GM23338 (cell line): ENCODE measurements around the gene ABHD3. TPM values are rescaled to one million over a fixed set of nuclear protein-coding genes. Genes with fewer than 3 reads are reported as not detected.

Experiments used
- ATAC-seq: fragments of 200-7000 bp; cut with Tn5 transposase; 3 replicates; pipeline ENCODE4 v1.9.1; 2020
- DNase-seq: peaks from one replicate; pipeline ENCODE4 v3.0.0-alpha.2; 2015; ENCODE audit warnings: low spot score
- H2AFZ ChIP-seq: fragments of 200-600 bp; sonication (generic); 2 replicates; pipeline ENCODE4 v1.8.0; 2016; ENCODE audit warnings: antibody characterized with exemption, mild to moderate bottlenecking, moderate library complexity
- H3F3A ChIP-seq: fragments of 200-600 bp; sonication (generic); replicated peaks from 2 replicates; pipeline ENCODE4 v1.8.0; 2017; ENCODE audit warnings: antibody characterized with exemption, mixed run types, low read depth
- H3K27ac ChIP-seq: fragments of 200-600 bp; sonication (generic); 2 replicates; pipeline ENCODE4 v1.6.1; 2016; ENCODE audit warnings: low read depth
- H3K27me3 ChIP-seq: fragments of 200-600 bp; sonication (generic); 2 replicates; pipeline ENCODE4 v1.8.0; 2016; ENCODE audit warnings: mild to moderate bottlenecking, mixed run types, moderate library complexity; ENCODE audit not compliant: insufficient read depth
- H3K36me3 ChIP-seq: fragments of 200-600 bp; sonication (generic); 2 replicates; pipeline ENCODE4 v1.8.0; 2016; ENCODE audit warnings: mild to moderate bottlenecking; ENCODE audit not compliant: insufficient read depth
- H3K4me1 ChIP-seq: fragments of 200-600 bp; sonication (generic); 2 replicates; pipeline ENCODE4 v1.8.0; 2016; ENCODE audit warnings: mild to moderate bottlenecking, moderate library complexity; ENCODE audit not compliant: insufficient read depth
- H3K4me2 ChIP-seq: fragments of 200-600 bp; sonication (generic); 2 replicates; pipeline ENCODE4 v1.7.1; 2017; ENCODE audit warnings: mixed run types
- H3K4me3 ChIP-seq: fragments of 200-600 bp; sonication (generic); 2 replicates; pipeline ENCODE4 v1.6.1; 2016; ENCODE audit warnings: mixed run types
- H3K79me2 ChIP-seq: fragments of 200-600 bp; sonication (generic); replicated peaks from 2 replicates; pipeline ENCODE4 v1.8.0; 2017; ENCODE audit warnings: mild to moderate bottlenecking; ENCODE audit not compliant: insufficient read depth
- H3K9me2 ChIP-seq: fragments of 200-600 bp; sonication (generic); 2 replicates; pipeline ENCODE4 v1.8.0; 2017; ENCODE audit not compliant: insufficient read depth
- H4K20me1 ChIP-seq: fragments of 200-600 bp; sonication (generic); replicated peaks from 2 replicates; pipeline ENCODE4 v1.8.0; 2017; ENCODE audit warnings: mild to moderate bottlenecking; ENCODE audit not compliant: insufficient read depth
- H3K27ac Mint-ChIP-seq: 2 replicates; pipeline ENCODE4 v1.8.0; 2020; ENCODE audit warnings: inconsistent platforms, mild to moderate bottlenecking, moderate library complexity, mixed read lengths
- H3K27me3 Mint-ChIP-seq: 3 replicates; pipeline ENCODE4 v1.8.0; 2022; ENCODE audit warnings: low read depth, mild to moderate bottlenecking, moderate library complexity, mixed read lengths, inconsistent platforms; ENCODE audit not compliant: insufficient read depth, poor library complexity
- H3K36me3 Mint-ChIP-seq: 3 replicates; pipeline ENCODE4 v1.8.0; 2021; ENCODE audit warnings: low read depth, mild to moderate bottlenecking, inconsistent platforms, moderate library complexity, mixed read lengths
- H3K4me1 Mint-ChIP-seq: 3 replicates; pipeline ENCODE4 v1.8.0; 2020; ENCODE audit warnings: mild to moderate bottlenecking, inconsistent platforms, mixed read lengths
- H3K4me3 Mint-ChIP-seq: 3 replicates; pipeline ENCODE4 v1.8.0; 2021; ENCODE audit warnings: moderate library complexity, mild to moderate bottlenecking, inconsistent platforms, mixed read lengths
- H3K9me3 Mint-ChIP-seq: 3 replicates; pipeline ENCODE4 v1.8.0; 2020; ENCODE audit warnings: moderate library complexity, mild to moderate bottlenecking, inconsistent platforms, mixed read lengths
- CREB1 ChIP-seq: fragments of 250-450 bp; sonication (Bioruptor Pico); IDR thresholded peaks from 2 replicates; pipeline ENCODE4 v1.5.0; 2020; ENCODE audit warnings: low read depth, mild to moderate bottlenecking, moderate library complexity
- EZH2 ChIP-seq: fragments of 200-600 bp; sonication (generic); IDR thresholded peaks from one replicate; pipeline ENCODE4 v1.8.0; 2017; ENCODE audit warnings: antibody characterized with exemption, mild to moderate bottlenecking, low read depth; ENCODE audit not compliant: unreplicated experiment
- EZH2phosphoT487 ChIP-seq: fragments of 200-600 bp; sonication (generic); IDR thresholded peaks from one replicate; pipeline ENCODE4 v1.8.1; 2018; ENCODE audit warnings: antibody characterized with exemption; ENCODE audit not compliant: unreplicated experiment
- JUNB ChIP-seq: IDR thresholded peaks from one replicate; pipeline ENCODE4 v1.6.1; 2016; ENCODE audit warnings: antibody characterized with exemption; ENCODE audit not compliant: unreplicated experiment
- NANOG ChIP-seq: IDR thresholded peaks from 2 replicates; pipeline ENCODE4 v1.6.1; 2016; ENCODE audit warnings: antibody characterized with exemption, borderline replicate concordance
- POLR2AphosphoS5 ChIP-seq: IDR thresholded peaks from 2 replicates; pipeline ENCODE4 v1.6.1; 2016; ENCODE audit warnings: antibody characterized with exemption, low read depth
- STAT1 ChIP-seq: IDR thresholded peaks from one replicate; pipeline ENCODE4 v1.6.1; 2016; ENCODE audit warnings: antibody characterized with exemption; ENCODE audit not compliant: unreplicated experiment
- ZNF114 ChIP-seq: fragments of 250-450 bp; sonication (Bioruptor Pico); IDR thresholded peaks from 2 replicates; pipeline ENCODE4 v1.5.0; 2020; ENCODE audit warnings: mild to moderate bottlenecking, moderate library complexity
- ZNF331 ChIP-seq: fragments of 250-450 bp; sonication (Bioruptor Pico); IDR thresholded peaks from 2 replicates; pipeline ENCODE4 v1.5.0; 2020; ENCODE audit warnings: low read depth, mild to moderate bottlenecking, moderate library complexity
- polyA plus RNA-seq: library from polyadenylated mRNA; unstranded; fragments of >200 nt; fragmentation: Nextera tagmentation; extraction: Ambion mirVana; gene quantifications from 2 replicates; pipeline ENCODE4 v1.2.1, GENCODE V29; 2016
- total RNA-seq: library from RNA; depleted of rRNA; stranded (reverse); fragments of >200 nt; shearing (Covaris generic); gene quantifications from 2 replicates; pipeline ENCODE4 v1.2.3, GENCODE V29; 2014
- TF ChIP-seq, protein P1 (sequence below): fragments of 250-450 bp; sonication (Bioruptor Pico); IDR thresholded peaks from 2 replicates; pipeline ENCODE4 v1.5.0; 2020; ENCODE audit warnings: mild to moderate bottlenecking, moderate library complexity
- TF ChIP-seq, protein P2 (sequence below): IDR thresholded peaks from one replicate; pipeline ENCODE4 v1.6.1; 2018; ENCODE audit warnings: antibody characterized with exemption; ENCODE audit not compliant: unreplicated experiment
- TF ChIP-seq, protein P3 (sequence below): IDR thresholded peaks from 2 replicates; pipeline ENCODE4 v1.6.1; 2016; ENCODE audit warnings: antibody characterized with exemption
- TF ChIP-seq, protein P4 (sequence below), 2 experiments: fragments of 200-600 bp in 1 of 2; sonication (generic) in 1 of 2; conservative IDR thresholded peaks; 2 replicates each; pipeline versions ENCODE4 v1.5.1 to v1.6.1; 2016 to 2017; ENCODE audit warnings: antibody characterized with exemption in 2 of 2, low read depth in 2 of 2, mild to moderate bottlenecking in 2 of 2, moderate library complexity in 1 of 2

ABHD3 gene
- total and polyA plus RNA-seq, 2 experiments from 2014 or later, result 16.2 to 19.9 TPM

DNA sequence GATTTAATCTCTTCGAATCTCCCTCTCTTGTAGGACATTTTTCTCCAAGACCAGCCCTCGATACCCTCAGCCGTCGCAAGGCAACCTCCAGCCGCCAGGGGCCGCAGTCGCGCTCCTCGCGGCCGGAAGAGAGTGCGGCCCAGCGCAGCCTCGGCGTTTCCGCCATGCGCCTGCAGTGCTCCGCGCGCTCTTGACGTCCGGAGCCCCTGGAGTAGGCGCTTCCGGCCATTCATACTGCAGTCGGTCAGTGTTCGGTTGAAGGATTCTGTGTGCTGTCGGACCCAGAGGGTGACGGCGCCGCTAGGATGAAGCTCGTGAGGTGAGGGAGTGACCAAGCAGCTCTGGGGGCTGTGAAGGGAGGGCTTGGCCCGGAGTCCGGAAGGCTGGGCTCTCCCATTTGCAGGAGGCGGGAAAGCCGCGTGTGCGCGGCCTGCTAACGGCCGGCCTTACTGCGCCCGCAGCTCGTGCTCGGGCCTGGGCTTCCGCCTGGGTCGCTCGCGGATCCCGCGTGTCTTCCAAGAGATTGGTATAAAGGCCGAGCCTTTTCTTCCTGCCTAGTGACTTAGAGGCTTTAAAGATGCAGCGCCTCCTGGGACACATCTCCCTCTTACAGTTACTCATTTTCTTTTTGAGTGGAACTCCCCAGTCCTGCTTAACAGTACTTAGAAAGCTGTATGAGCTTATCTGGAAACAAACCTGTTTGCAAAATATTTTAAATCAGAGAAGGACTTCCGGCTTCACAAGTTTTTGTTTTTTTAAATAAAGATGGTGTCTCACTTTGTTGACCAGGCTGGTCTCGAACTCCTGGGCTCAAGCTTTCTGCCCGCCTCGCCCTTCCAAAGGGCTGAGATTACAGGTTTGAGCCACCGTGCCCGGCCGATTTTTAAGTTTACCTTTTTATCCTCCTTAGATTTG lies 92.2 kb downstream of the ABHD3 start, which contains the start of gene SNRPD1:
TSS of gene SNRPD1 (plus strand) at position 190 of the 915 bp plus-strand sequence. CDS start at position 306, 116 bp downstream.
- ATAC-seq (peak; percentile 98), DNase-seq (peak; percentile 95)
- peaks cover 16% of the 10 kb centered on the region; the same call in 2 of the 3 replicates for H3K4me1 Mint-ChIP-seq
- Histone ChIP-seq H2AFZ (peak within 1 kb of the TSS; percentile 33), H3K27me3 (no peaks in the 10 kb centered on the region), H3K9me2 (no peaks in the 10 kb centered on the region), H4K20me1 (peaks cover 28% of the 10 kb centered on the region), H3K36me3 (peaks cover 8% of the 10 kb centered on the region), H3K4me1 (peaks cover 13% of the 10 kb centered on the region), H3K27ac (peak within 1 kb of the TSS; percentile 93), H3K4me2 (peak within 1 kb of the TSS; percentile 81), H3F3A (no peaks in the 10 kb centered on the region), H3K4me3 (peak within 1 kb of the TSS; percentile 84), H3K79me2 (peaks cover 53% of the 10 kb centered on the region)
- peak within 1 kb of the TSS; percentile 99 for H3K27ac Mint-ChIP-seq
- peaks cover 5% of the 10 kb centered on the region for H3K27me3 Mint-ChIP-seq
- TF ChIP-seq, protein P1, sequence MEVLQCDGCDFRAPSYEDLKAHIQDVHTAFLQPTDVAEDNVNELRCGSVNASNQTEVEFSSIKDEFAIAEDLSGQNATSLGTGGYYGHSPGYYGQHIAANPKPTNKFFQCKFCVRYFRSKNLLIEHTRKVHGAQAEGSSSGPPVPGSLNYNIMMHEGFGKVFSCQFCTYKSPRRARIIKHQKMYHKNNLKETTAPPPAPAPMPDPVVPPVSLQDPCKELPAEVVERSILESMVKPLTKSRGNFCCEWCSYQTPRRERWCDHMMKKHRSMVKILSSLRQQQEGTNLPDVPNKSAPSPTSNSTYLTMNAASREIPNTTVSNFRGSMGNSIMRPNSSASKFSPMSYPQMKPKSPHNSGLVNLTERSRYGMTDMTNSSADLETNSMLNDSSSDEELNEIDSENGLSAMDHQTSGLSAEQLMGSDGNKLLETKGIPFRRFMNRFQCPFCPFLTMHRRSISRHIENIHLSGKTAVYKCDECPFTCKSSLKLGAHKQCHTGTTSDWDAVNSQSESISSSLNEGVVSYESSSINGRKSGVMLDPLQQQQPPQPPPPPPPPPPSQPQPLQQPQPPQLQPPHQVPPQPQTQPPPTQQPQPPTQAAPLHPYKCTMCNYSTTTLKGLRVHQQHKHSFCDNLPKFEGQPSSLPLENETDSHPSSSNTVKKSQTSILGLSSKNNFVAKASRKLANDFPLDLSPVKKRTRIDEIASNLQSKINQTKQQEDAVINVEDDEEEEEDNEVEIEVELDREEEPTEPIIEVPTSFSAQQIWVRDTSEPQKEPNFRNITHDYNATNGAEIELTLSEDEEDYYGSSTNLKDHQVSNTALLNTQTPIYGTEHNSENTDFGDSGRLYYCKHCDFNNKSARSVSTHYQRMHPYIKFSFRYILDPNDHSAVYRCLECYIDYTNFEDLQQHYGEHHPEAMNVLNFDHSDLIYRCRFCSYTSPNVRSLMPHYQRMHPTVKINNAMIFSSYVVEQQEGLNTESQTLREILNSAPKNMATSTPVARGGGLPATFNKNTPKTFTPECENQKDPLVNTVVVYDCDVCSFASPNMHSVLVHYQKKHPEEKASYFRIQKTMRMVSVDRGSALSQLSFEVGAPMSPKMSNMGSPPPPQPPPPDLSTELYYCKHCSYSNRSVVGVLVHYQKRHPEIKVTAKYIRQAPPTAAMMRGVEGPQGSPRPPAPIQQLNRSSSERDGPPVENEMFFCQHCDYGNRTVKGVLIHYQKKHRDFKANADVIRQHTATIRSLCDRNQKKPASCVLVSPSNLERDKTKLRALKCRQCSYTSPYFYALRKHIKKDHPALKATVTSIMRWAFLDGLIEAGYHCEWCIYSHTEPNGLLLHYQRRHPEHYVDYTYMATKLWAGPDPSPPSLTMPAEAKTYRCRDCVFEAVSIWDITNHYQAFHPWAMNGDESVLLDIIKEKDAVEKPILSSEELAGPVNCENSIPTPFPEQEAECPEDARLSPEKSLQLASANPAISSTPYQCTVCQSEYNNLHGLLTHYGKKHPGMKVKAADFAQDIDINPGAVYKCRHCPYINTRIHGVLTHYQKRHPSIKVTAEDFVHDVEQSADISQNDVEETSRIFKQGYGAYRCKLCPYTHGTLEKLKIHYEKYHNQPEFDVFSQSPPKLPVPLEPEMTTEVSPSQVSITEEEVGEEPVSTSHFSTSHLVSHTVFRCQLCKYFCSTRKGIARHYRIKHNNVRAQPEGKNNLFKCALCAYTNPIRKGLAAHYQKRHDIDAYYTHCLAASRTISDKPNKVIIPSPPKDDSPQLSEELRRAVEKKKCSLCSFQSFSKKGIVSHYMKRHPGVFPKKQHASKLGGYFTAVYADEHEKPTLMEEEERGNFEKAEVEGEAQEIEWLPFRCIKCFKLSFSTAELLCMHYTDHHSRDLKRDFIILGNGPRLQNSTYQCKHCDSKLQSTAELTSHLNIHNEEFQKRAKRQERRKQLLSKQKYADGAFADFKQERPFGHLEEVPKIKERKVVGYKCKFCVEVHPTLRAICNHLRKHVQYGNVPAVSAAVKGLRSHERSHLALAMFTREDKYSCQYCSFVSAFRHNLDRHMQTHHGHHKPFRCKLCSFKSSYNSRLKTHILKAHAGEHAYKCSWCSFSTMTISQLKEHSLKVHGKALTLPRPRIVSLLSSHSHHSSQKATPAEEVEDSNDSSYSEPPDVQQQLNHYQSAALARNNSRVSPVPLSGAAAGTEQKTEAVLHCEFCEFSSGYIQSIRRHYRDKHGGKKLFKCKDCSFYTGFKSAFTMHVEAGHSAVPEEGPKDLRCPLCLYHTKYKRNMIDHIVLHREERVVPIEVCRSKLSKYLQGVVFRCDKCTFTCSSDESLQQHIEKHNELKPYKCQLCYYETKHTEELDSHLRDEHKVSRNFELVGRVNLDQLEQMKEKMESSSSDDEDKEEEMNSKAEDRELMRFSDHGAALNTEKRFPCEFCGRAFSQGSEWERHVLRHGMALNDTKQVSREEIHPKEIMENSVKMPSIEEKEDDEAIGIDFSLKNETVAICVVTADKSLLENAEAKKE (CRISPR knock-in tag), result no peak
- TF ChIP-seq JUNB (no peak), EZH2phosphoT487 (no peak), POLR2AphosphoS5 (peak; percentile 96), NANOG (no peak), CREB1 (peak; percentile 84), ZNF114 (CRISPR knock-in tag) (no peak), ZNF331 (CRISPR knock-in tag) (no peak), STAT1 (no peak), EZH2 (no peak)
- TF ChIP-seq, protein P2, sequence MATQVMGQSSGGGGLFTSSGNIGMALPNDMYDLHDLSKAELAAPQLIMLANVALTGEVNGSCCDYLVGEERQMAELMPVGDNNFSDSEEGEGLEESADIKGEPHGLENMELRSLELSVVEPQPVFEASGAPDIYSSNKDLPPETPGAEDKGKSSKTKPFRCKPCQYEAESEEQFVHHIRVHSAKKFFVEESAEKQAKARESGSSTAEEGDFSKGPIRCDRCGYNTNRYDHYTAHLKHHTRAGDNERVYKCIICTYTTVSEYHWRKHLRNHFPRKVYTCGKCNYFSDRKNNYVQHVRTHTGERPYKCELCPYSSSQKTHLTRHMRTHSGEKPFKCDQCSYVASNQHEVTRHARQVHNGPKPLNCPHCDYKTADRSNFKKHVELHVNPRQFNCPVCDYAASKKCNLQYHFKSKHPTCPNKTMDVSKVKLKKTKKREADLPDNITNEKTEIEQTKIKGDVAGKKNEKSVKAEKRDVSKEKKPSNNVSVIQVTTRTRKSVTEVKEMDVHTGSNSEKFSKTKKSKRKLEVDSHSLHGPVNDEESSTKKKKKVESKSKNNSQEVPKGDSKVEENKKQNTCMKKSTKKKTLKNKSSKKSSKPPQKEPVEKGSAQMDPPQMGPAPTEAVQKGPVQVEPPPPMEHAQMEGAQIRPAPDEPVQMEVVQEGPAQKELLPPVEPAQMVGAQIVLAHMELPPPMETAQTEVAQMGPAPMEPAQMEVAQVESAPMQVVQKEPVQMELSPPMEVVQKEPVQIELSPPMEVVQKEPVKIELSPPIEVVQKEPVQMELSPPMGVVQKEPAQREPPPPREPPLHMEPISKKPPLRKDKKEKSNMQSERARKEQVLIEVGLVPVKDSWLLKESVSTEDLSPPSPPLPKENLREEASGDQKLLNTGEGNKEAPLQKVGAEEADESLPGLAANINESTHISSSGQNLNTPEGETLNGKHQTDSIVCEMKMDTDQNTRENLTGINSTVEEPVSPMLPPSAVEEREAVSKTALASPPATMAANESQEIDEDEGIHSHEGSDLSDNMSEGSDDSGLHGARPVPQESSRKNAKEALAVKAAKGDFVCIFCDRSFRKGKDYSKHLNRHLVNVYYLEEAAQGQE, result no peak
- TF ChIP-seq, protein P3, sequence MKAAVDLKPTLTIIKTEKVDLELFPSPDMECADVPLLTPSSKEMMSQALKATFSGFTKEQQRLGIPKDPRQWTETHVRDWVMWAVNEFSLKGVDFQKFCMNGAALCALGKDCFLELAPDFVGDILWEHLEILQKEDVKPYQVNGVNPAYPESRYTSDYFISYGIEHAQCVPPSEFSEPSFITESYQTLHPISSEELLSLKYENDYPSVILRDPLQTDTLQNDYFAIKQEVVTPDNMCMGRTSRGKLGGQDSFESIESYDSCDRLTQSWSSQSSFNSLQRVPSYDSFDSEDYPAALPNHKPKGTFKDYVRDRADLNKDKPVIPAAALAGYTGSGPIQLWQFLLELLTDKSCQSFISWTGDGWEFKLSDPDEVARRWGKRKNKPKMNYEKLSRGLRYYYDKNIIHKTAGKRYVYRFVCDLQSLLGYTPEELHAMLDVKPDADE, result peak; percentile 89
- TF ChIP-seq, protein P4, sequence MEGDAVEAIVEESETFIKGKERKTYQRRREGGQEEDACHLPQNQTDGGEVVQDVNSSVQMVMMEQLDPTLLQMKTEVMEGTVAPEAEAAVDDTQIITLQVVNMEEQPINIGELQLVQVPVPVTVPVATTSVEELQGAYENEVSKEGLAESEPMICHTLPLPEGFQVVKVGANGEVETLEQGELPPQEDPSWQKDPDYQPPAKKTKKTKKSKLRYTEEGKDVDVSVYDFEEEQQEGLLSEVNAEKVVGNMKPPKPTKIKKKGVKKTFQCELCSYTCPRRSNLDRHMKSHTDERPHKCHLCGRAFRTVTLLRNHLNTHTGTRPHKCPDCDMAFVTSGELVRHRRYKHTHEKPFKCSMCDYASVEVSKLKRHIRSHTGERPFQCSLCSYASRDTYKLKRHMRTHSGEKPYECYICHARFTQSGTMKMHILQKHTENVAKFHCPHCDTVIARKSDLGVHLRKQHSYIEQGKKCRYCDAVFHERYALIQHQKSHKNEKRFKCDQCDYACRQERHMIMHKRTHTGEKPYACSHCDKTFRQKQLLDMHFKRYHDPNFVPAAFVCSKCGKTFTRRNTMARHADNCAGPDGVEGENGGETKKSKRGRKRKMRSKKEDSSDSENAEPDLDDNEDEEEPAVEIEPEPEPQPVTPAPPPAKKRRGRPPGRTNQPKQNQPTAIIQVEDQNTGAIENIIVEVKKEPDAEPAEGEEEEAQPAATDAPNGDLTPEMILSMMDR (conservative IDR thresholded peaks at IDR 0.05; ENCODE audit: low read depth in 2 of 2), result peak; percentile 89 to 90
- H3K9me3 Mint-ChIP-seq, result peaks cover 2% of the 10 kb centered on the region; the same call in 2 of the 3 replicates
- H3K4me3 Mint-ChIP-seq, result peak within 1 kb of the TSS; percentile 99
- peaks cover 43% of the 10 kb centered on the region for H3K36me3 Mint-ChIP-seq
